ENCODE data around the gene ABCA3. TPM values are rescaled to one million over a fixed set of nuclear protein-coding genes. Genes with fewer than 3 reads are reported as not detected.

Gene ABCA3
- total and polyA plus RNA-seq, 2 of the 8 experiments (the other 6 are each of a cell fraction or from before 2014, with no cell fraction given): 5.7 to 7.9 TPM

DNA sequence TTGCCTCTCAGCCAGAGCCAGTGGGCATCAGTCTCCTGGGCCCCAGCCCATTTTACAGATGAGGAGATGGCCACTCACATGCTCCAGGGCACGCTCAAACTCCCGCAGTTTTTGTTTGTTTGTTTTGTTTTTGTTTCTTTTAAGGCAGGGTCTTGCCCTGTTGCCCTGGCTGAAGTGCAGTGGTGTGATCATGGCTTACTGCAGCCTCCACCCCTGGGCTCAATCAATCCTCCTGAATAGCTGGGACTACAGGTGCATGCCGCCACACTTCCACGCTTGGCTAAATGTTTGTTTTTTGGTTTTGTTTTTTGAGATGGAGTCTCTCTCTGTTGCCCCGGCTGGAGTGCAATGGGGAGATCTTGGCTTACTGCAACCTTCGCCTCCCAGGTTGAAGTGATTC lies 113.6 kb downstream of the ABCA3 start:
- no peak overlapping the region for H4K5ac ChIP-seq (ENCODE audit: insufficient read length, low read depth, low read length)
- ChIA-PET POLR2A (ENCODE audit: partially characterized antibody) (interaction anchor here (0.9 to 6.7 kb wide), 12 partner anchors 9 to 242 kb away, joined by 3 to 37 read pairs (median 6); partner anchors contain the start of genes BRICD5, DNASE1L2, ECI1 and PGP), CTCF (ENCODE audit: partially characterized antibody) (interaction anchor here (1.1 to 2.8 kb wide), 4 partner anchors 10 to 37 kb away, joined by 3 to 10 read pairs (median 4); partner anchors contain the start of gene ECI1)
- no peak overlapping the region for H2BK15ac ChIP-seq (ENCODE audit: low read length)
- H3K14ac ChIP-seq (ENCODE audit: insufficient read length): no peak overlapping the region
- no peak overlapping the region for H3K4me3 ChIP-seq (ENCODE audit: extremely low read depth in 1 of 4, insufficient read depth in 2 of 4, low read depth in 3 of 4, low read length in 4 of 4)
- no peak overlapping the region for H3K18ac ChIP-seq (ENCODE audit: extremely low read depth, low read length)
- H2AK5ac ChIP-seq (ENCODE audit: low read depth, low read length): no peak overlapping the region
- H3K23ac ChIP-seq (ENCODE audit: insufficient read length): no peak overlapping the region
- no peak overlapping the region for H4K8ac ChIP-seq (ENCODE audit: extremely low read depth, insufficient read depth, low read length)
- H3K79me2 ChIP-seq (ENCODE audit: control insufficient read depth in 1 of 2, insufficient read depth in 2 of 2, low read length in 2 of 2): peaks cover 3 to 29% of the 10 kb centered on the region in 2 experiments; a peak in 2 of 4 replicates
- H3K27ac ChIP-seq (ENCODE audit: low read depth, low read length): no peak overlapping the region
- no peak overlapping the region for H2BK20ac ChIP-seq (ENCODE audit: low read length)
- FAIRE-seq (no peak), DNase-seq (ENCODE audit: low read depth in 1 of 2, low spot score in 2 of 2) (no peak)
- H3K9me3 ChIP-seq (ENCODE audit: insufficient read depth in 2 of 2, low read depth in 1 of 2, low read length in 1 of 2): no peaks in the 10 kb centered on the region
- H3K23me2 ChIP-seq (ENCODE audit: low read depth, low read length): no peaks in the 10 kb centered on the region
- TF ChIP-seq SP2 (IDR thresholded peaks at IDR 0.05; ENCODE audit: low read length) (no peak), EGR1 (IDR thresholded peaks at IDR 0.05; ENCODE audit: borderline replicate concordance, low read depth, low read length) (no peak), KDM1A (IDR thresholded peaks at IDR 0.05; ENCODE audit: borderline replicate concordance, low read length) (no peak), KDM5A (IDR thresholded peaks at IDR 0.05; ENCODE audit: low read length) (no peak), RXRA (IDR thresholded peaks at IDR 0.05; ENCODE audit: insufficient read depth, low read depth, low read length) (no peak), ASH2L (IDR thresholded peaks at IDR 0.05; ENCODE audit: low read length) (no peak), POLR2A (IDR thresholded peaks at IDR 0.05; ENCODE audit: control extremely low read depth in 1 of 2, low read depth in 2 of 2, low read length in 2 of 2) (no peak), BCL11A (IDR thresholded peaks at IDR 0.05; ENCODE audit: low read depth in 2 of 2, low read length in 2 of 2) (no peak), KDM4A (IDR thresholded peaks at IDR 0.05; ENCODE audit: low read depth, low read length, severe bottlenecking) (no peak), YY1 (IDR thresholded peaks at IDR 0.05; ENCODE audit: low read depth, low read length) (no peak), TCF12 (IDR thresholded peaks at IDR 0.05; ENCODE audit: low read depth, low read length) (no peak)
- H3K56ac ChIP-seq (replicated peaks; ENCODE audit: insufficient read length, low read depth, low read length): no peak overlapping the region
- no peaks in the 10 kb centered on the region for H3K27me3 ChIP-seq (replicated peaks in 1 of 4; ENCODE audit: control insufficient read depth in 3 of 4, extremely low read depth in 1 of 4, insufficient read depth in 3 of 4, low read length in 3 of 4)
- 95% methylated on average over 6 of the region's 6 CpGs; no CpG with 5 or more reads in 1 of the 2 experiments for WGBS, 2 experiments (ENCODE audit: extremely low coverage in 1 of 2, insufficient coverage in 1 of 2, insufficient read length in 1 of 2, insufficient replicate concordance in 2 of 2, low coverage in 1 of 2, low lambda C conversion rate in 2 of 2, missing lambda C conversion rate in 1 of 2)
- peaks cover 9 to 15% of the 10 kb centered on the region in 2 experiments for H4K20me1 ChIP-seq (replicated peaks in 1 of 2; ENCODE audit: control insufficient read depth in 1 of 2, insufficient read depth in 2 of 2, low read length in 2 of 2)
- no peak overlapping the region for H2BK5ac ChIP-seq (ENCODE audit: low read depth, low read length)
- H3K4ac ChIP-seq (replicated peaks; ENCODE audit: insufficient read length, low read depth, low read length): no peak overlapping the region
- no peak overlapping the region for H3K9ac ChIP-seq (replicated peaks in 1 of 4; ENCODE audit: extremely low read depth in 1 of 4, low read depth in 3 of 4, low read length in 3 of 4)
- no peak overlapping the region for H4K91ac ChIP-seq (replicated peaks; ENCODE audit: insufficient read length, low read length)
- no peaks in the 10 kb centered on the region for H3K4me1 ChIP-seq (replicated peaks in 1 of 4; ENCODE audit: control insufficient read depth in 3 of 4, insufficient read depth in 4 of 4, low read length in 3 of 4)
- H2AFZ ChIP-seq (ENCODE audit: low read length): no peak overlapping the region
- H2BK12ac ChIP-seq (ENCODE audit: low read depth, low read length): no peak overlapping the region
- H3K79me1 ChIP-seq (ENCODE audit: low read depth, low read length): peaks cover 3% of the 10 kb centered on the region; the same call in 1 of the 2 replicates
- H3K36me3 ChIP-seq (ENCODE audit: control insufficient read depth in 2 of 4, insufficient read depth in 4 of 4, low read length in 3 of 4): peaks cover 0 to 20% (median 4%) of the 10 kb centered on the region in 4 experiments; a peak in 5 of 8 replicates
- H2BK120ac ChIP-seq (replicated peaks; ENCODE audit: low read depth, low read length): no peak overlapping the region
- H3K4me2 ChIP-seq (ENCODE audit: insufficient read depth in 1 of 2, low read depth in 2 of 2, low read length in 2 of 2): no peak overlapping the region

All from H1 (cell line).